Dendritic cell treated with granulocyte-macrophage colony-stimulating factor and Interleukin-4, amounts not matched to agents 40 ng/mL and 50 ng/mL, for 4 days (primary cell): Measurements from ENCODE around the gene CYP27A1.
A peak's percentile ranks its signal among the peaks of the same experiment; 100 is the strongest.

Experiments
- H3K27ac Mint-ChIP-seq: one replicate; pipeline ENCODE4 v1.8.0; 2022; ENCODE audit warnings: mild to moderate bottlenecking, mixed read lengths
- H3K27me3 Mint-ChIP-seq: one replicate; pipeline ENCODE4 v1.8.0; 2022; ENCODE audit warnings: mild to moderate bottlenecking, mixed read lengths
- H3K36me3 Mint-ChIP-seq: one replicate; pipeline ENCODE4 v1.8.0; 2022; ENCODE audit warnings: low read depth, mixed read lengths
- H3K4me1 Mint-ChIP-seq: one replicate; pipeline ENCODE4 v1.8.0; 2022; ENCODE audit warnings: low read depth, mixed read lengths
- H3K4me3 Mint-ChIP-seq: one replicate; pipeline ENCODE4 v1.8.0; 2022; ENCODE audit warnings: mild to moderate bottlenecking, moderate library complexity, mixed read lengths
- H3K9me3 Mint-ChIP-seq: one replicate; pipeline ENCODE4 v1.8.0; 2022; ENCODE audit warnings: mixed read lengths
- intact Hi-C: fragments of 100-400 bp; cut with micrococcal nuclease; formaldehyde crosslinking; loops from one replicate; pipeline ENCODE4 v1.15.0; 2022

CYP27A1 gene

GRCh38 chr2:218823196-218823855 lies 41.4 kb downstream of the CYP27A1 start:
- H3K4me3 Mint-ChIP-seq = no peak overlapping the region

GRCh38 chr2:218824004-218824403 lies 42.1 kb downstream of the CYP27A1 start:
- Mint-ChIP-seq H3K9me3 (no peaks in the 10 kb centered on the region), H3K36me3 (no peaks in the 10 kb centered on the region), H3K27me3 (peaks cover 31% of the 10 kb centered on the region), H3K4me1 (peaks cover 50% of the 10 kb centered on the region), H3K4me3 (no peak overlapping the region), H3K27ac (no peak overlapping the region)
- intact Hi-C loops = no loop called here

More at GRCh38 chr2:218823196-218823855, 41.4 kb downstream of the CYP27A1 start:
- Mint-ChIP-seq H3K9me3 (no peaks in the 10 kb centered on the region), H3K27me3 (peaks cover 30% of the 10 kb centered on the region), H3K36me3 (no peaks in the 10 kb centered on the region), H3K27ac (no peak overlapping the region), H3K4me1 (peaks cover 57% of the 10 kb centered on the region)
- intact Hi-C loops = no loop called here

- Mint-ChIP-seq H3K9me3 (no peaks in the 10 kb centered on the region), H3K4me1 (peaks cover 37% of the 10 kb centered on the region), H3K27me3 (peaks cover 37% of the 10 kb centered on the region), H3K36me3 (no peaks in the 10 kb centered on the region), H3K27ac (peak overlapping the region; percentile 16), H3K4me3 (no peak overlapping the region)
- intact Hi-C loops = no loop called here
Measured at GRCh38 chr2:218826791-218827190, 44.8 kb downstream of the CYP27A1 start.

GRCh38 chr2:218827701-218828476 lies 45.9 kb downstream of the CYP27A1 start:
- intact Hi-C loops = no loop called here
- Mint-ChIP-seq H3K9me3 (no peaks in the 10 kb centered on the region), H3K4me1 (peaks cover 33% of the 10 kb centered on the region), H3K27ac (peak overlapping the region; percentile 16), H3K36me3 (no peaks in the 10 kb centered on the region), H3K4me3 (no peak overlapping the region), H3K27me3 (peaks cover 43% of the 10 kb centered on the region)

- no peaks in the 10 kb centered on the region for H3K9me3 Mint-ChIP-seq
- H3K27me3 Mint-ChIP-seq = peaks cover 47% of the 10 kb centered on the region
Measured at GRCh38 chr2:218828477-218828778, 46.5 kb downstream of the CYP27A1 start.

GRCh38 chr2:218829868-218830451 lies 48.0 kb downstream of the CYP27A1 start:
- Mint-ChIP-seq H3K36me3 (no peaks in the 10 kb centered on the region), H3K4me3 (no peak overlapping the region), H3K9me3 (no peaks in the 10 kb centered on the region), H3K27ac (no peak overlapping the region), H3K27me3 (peaks cover 52% of the 10 kb centered on the region), H3K4me1 (peaks cover 40% of the 10 kb centered on the region)
- intact Hi-C loops = no loop called here

More at GRCh38 chr2:218828477-218828778, 46.5 kb downstream of the CYP27A1 start:
- no peak overlapping the region for H3K27ac Mint-ChIP-seq
- intact Hi-C loops = no loop called here
- peaks cover 39% of the 10 kb centered on the region for H3K4me1 Mint-ChIP-seq
- H3K36me3 Mint-ChIP-seq = no peaks in the 10 kb centered on the region
- no peak overlapping the region for H3K4me3 Mint-ChIP-seq

- Mint-ChIP-seq H3K27me3 (peaks cover 53% of the 10 kb centered on the region), H3K4me3 (no peak overlapping the region), H3K36me3 (no peaks in the 10 kb centered on the region), H3K9me3 (no peaks in the 10 kb centered on the region), H3K4me1 (peaks cover 35% of the 10 kb centered on the region), H3K27ac (no peak overlapping the region)
- intact Hi-C loops = no loop called here
Measured at GRCh38 chr2:218830526-218831306, 48.8 kb downstream of the CYP27A1 start.

- Mint-ChIP-seq H3K9me3 (no peaks in the 10 kb centered on the region), H3K27ac (no peak within 1 kb of the TSS), H3K4me1 (peaks cover 32% of the 10 kb centered on the region), H3K36me3 (no peaks in the 10 kb centered on the region), H3K27me3 (peaks cover 56% of the 10 kb centered on the region), H3K4me3 (no peak within 1 kb of the TSS)
- intact Hi-C loops = no loop called here
Measured at GRCh38 chr2:218831378-218831990, 49.5 kb downstream of the CYP27A1 start, which contains the start of gene PRKAG3. PRKAG3 (minus strand) TSS chr2:218831803.

- H3K27ac Mint-ChIP-seq = no peak overlapping the region
- intact Hi-C loops = no loop called here
- peaks cover 26% of the 10 kb centered on the region for H3K4me1 Mint-ChIP-seq
- peaks cover 4% of the 10 kb centered on the region for H3K9me3 Mint-ChIP-seq
- peaks cover 51% of the 10 kb centered on the region for H3K27me3 Mint-ChIP-seq
- no peak overlapping the region for H3K4me3 Mint-ChIP-seq
- H3K36me3 Mint-ChIP-seq = no peaks in the 10 kb centered on the region
Measured at GRCh38 chr2:218832081-218832480, 50.1 kb downstream of the CYP27A1 start.

- Mint-ChIP-seq H3K36me3 (no peaks in the 10 kb centered on the region), H3K9me3 (peaks cover 8% of the 10 kb centered on the region), H3K4me1 (peaks cover 23% of the 10 kb centered on the region), H3K27ac (no peak overlapping the region), H3K4me3 (no peak overlapping the region), H3K27me3 (peaks cover 47% of the 10 kb centered on the region)
- intact Hi-C loops = no loop called here
Measured at GRCh38 chr2:218832520-218832919, 50.6 kb downstream of the CYP27A1 start.

GRCh38 chr2:218833023-218833609 lies 51.2 kb downstream of the CYP27A1 start:
- Mint-ChIP-seq H3K9me3 (peaks cover 14% of the 10 kb centered on the region), H3K27ac (no peak overlapping the region), H3K36me3 (no peaks in the 10 kb centered on the region), H3K4me1 (peaks cover 29% of the 10 kb centered on the region), H3K4me3 (no peak overlapping the region), H3K27me3 (peaks cover 42% of the 10 kb centered on the region)
- intact Hi-C loops = no loop called here

- H3K27me3 Mint-ChIP-seq = peaks cover 41% of the 10 kb centered on the region
- intact Hi-C loops = no loop called here
- H3K27ac Mint-ChIP-seq = no peak overlapping the region
- peaks cover 38% of the 10 kb centered on the region for H3K4me1 Mint-ChIP-seq
- H3K36me3 Mint-ChIP-seq = no peaks in the 10 kb centered on the region
- no peak overlapping the region for H3K4me3 Mint-ChIP-seq
- peaks cover 15% of the 10 kb centered on the region for H3K9me3 Mint-ChIP-seq
Measured at GRCh38 chr2:218834685-218835084, 52.7 kb downstream of the CYP27A1 start.

- peaks cover 15% of the 10 kb centered on the region for H3K9me3 Mint-ChIP-seq
- no peaks in the 10 kb centered on the region for H3K36me3 Mint-ChIP-seq
- no peak overlapping the region for H3K27ac Mint-ChIP-seq
- H3K27me3 Mint-ChIP-seq = peaks cover 26% of the 10 kb centered on the region
- H3K4me3 Mint-ChIP-seq = no peak overlapping the region
- intact Hi-C loops = no loop called here
- H3K4me1 Mint-ChIP-seq = peaks cover 26% of the 10 kb centered on the region
Measured at GRCh38 chr2:218837495-218837894, 55.5 kb downstream of the CYP27A1 start.
